Measurements from ENCODE around the gene TAF11L14.
"Not testable (repeated sequence)": the region's sequence is repeated elsewhere in the genome, so short reads cannot be mapped to it uniquely, and the experiment has no call there.

TAF11L14 gene

GRCh38 chr5:17634160-17634559 lies at the start of gene TAF11L14:
TSS of gene TAF11L14 (plus strand) at chr5:17634460.
- no peak for DNase-seq (ENCODE audit: low read depth)

- not testable (repeated sequence) for DNase-seq (ENCODE audit: low read depth)
Measured at GRCh38 chr5:17585658-17586057, 48.6 kb upstream of the TAF11L14 start, which contains the start of gene TAF11L7. TSS of gene TAF11L7 (minus strand) at chr5:17585758.

GRCh38 chr5:17590860-17591259 lies 43.4 kb upstream of the TAF11L14 start, which contains the start of gene TAF11L8:
TSS of gene TAF11L8 (minus strand) at chr5:17590960.
- DNase-seq (ENCODE audit: low read depth), result not testable (repeated sequence)

GRCh38 chr5:17594255-17594654 lies 40.0 kb upstream of the TAF11L14 start, which contains the start of gene TAF11L9:
TSS of gene TAF11L9 (minus strand) at chr5:17594394.
- DNase-seq (ENCODE audit: low read depth), result not testable (repeated sequence)

GRCh38 chr5:17597728-17598127 lies 36.5 kb upstream of the TAF11L14 start, which contains the start of gene TAF11L10:
TSS of gene TAF11L10 (minus strand) at chr5:17597828.
- not testable (repeated sequence) for DNase-seq (ENCODE audit: low read depth)

- not testable (repeated sequence) for DNase-seq (ENCODE audit: low read depth)
Measured at GRCh38 chr5:17603880-17604279, 30.4 kb upstream of the TAF11L14 start, which contains the start of gene TAF11L11. TSS of gene TAF11L11 (plus strand) at chr5:17604183.

- no peak for DNase-seq (ENCODE audit: low read depth)
Measured at GRCh38 chr5:17604951-17605350, 29.3 kb upstream of the TAF11L14 start.

GRCh38 chr5:17607461-17607860 lies 26.8 kb upstream of the TAF11L14 start:
- not testable (repeated sequence) for DNase-seq (ENCODE audit: low read depth)

GRCh38 chr5:17610092-17610491 lies 24.2 kb upstream of the TAF11L14 start, which contains the start of gene TAF11L12:
TSS of gene TAF11L12 (plus strand) at chr5:17610392.
- DNase-seq (ENCODE audit: low read depth), result not testable (repeated sequence)

GRCh38 chr5:17614872-17615605 lies 19.2 kb upstream of the TAF11L14 start:
- no peak for DNase-seq (ENCODE audit: low read depth)

- DNase-seq (ENCODE audit: low read depth), result no peak
Measured at GRCh38 chr5:17619354-17619753, 14.9 kb upstream of the TAF11L14 start.

GRCh38 chr5:17620627-17621026 lies 13.6 kb upstream of the TAF11L14 start:
- DNase-seq (ENCODE audit: low read depth), result no peak

GRCh38 chr5:17625686-17626085 lies 8.6 kb upstream of the TAF11L14 start:
- DNase-seq (ENCODE audit: low read depth), result no peak

GRCh38 chr5:17631788-17632187 lies 2.5 kb upstream of the TAF11L14 start, which contains the start of gene TAF11L13:
TSS of gene TAF11L13 (plus strand) at chr5:17632088.
- not testable (repeated sequence) for DNase-seq (ENCODE audit: low read depth)

GRCh38 chr5:17649232-17649631 lies 15.0 kb downstream of the TAF11L14 start:
- not testable (repeated sequence) for DNase-seq (ENCODE audit: low read depth)

- DNase-seq (ENCODE audit: low read depth), result not testable (repeated sequence)
Measured at GRCh38 chr5:17655201-17655759, 21.0 kb downstream of the TAF11L14 start.

- no peak for DNase-seq (ENCODE audit: low read depth)
Measured at GRCh38 chr5:17655921-17656320, 21.7 kb downstream of the TAF11L14 start.

- no peak for DNase-seq (ENCODE audit: low read depth)
Measured at GRCh38 chr5:17663182-17663581, 28.9 kb downstream of the TAF11L14 start.

GRCh38 chr5:17665836-17666235 lies 31.6 kb downstream of the TAF11L14 start:
- DNase-seq (ENCODE audit: low read depth), result no peak

GRCh38 chr5:17666726-17667235 lies 32.5 kb downstream of the TAF11L14 start:
- DNase-seq (ENCODE audit: low read depth), result no peak

GRCh38 chr5:17670353-17670752 lies 36.1 kb downstream of the TAF11L14 start:
- DNase-seq (ENCODE audit: low read depth), result no peak

- no peak for DNase-seq (ENCODE audit: low read depth)
Measured at GRCh38 chr5:17678751-17679324, 44.6 kb downstream of the TAF11L14 start.

Data from stimulated activated CD4-positive, alpha-beta T cell treated with anti-CD3 and anti-CD28 coated beads, Interleukin-2, amount 100 ng/mL, for 4 hours (primary cell).